Measurements from ENCODE around the gene SPACDR. TPM values are rescaled to one million over a fixed set of nuclear protein-coding genes. Genes with fewer than 3 reads are reported as not detected.
A peak's percentile ranks its signal among the peaks of the same experiment; 100 is the strongest.

SPACDR gene
- total and polyA plus RNA-seq, 9 of the 15 experiments (the other 6 are each of a cell fraction or from before 2014, with no cell fraction given) = 0.07 to 0.55 (median 0.14) TPM; not detected in 1

- TF ChIP-seq ID3 (CRISPR knock-in tag; IDR thresholded peaks at IDR 0.05) = no peak
- no peak; the same call in 1 of the 2 replicates for TF ChIP-seq ID3 (tag; IDR thresholded peaks at IDR 0.05)
- TF ChIP-seq LARP7 (IDR thresholded peaks at IDR 0.05) = no peak
- TF ChIP-seq NFIC (IDR thresholded peaks at IDR 0.05) = no peak
- no peak for TF ChIP-seq ZNF445 (CRISPR knock-in tag; IDR thresholded peaks at IDR 0.05; ENCODE audit: low read depth)
- TF ChIP-seq, protein P1, sequence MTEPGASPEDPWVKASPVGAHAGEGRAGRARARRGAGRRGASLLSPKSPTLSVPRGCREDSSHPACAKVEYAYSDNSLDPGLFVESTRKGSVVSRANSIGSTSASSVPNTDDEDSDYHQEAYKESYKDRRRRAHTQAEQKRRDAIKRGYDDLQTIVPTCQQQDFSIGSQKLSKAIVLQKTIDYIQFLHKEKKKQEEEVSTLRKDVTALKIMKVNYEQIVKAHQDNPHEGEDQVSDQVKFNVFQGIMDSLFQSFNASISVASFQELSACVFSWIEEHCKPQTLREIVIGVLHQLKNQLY (CRISPR knock-in tag; conservative IDR thresholded peaks at IDR 0.05) = no peak
- TF ChIP-seq ZNF76 (CRISPR knock-in tag; IDR thresholded peaks at IDR 0.05; ENCODE audit: borderline replicate concordance) = 0 out of 2 replicates have a peak, but pooled peaks have one; percentile 25
- no peak for TF ChIP-seq NCOA2 (IDR thresholded peaks at IDR 0.05; ENCODE audit: partially characterized antibody in 2 of 2)
- TF ChIP-seq THAP7 (CRISPR knock-in tag; IDR thresholded peaks at IDR 0.05) = no peak
- no peak for TF ChIP-seq FOXA3 (CRISPR knock-in tag; conservative IDR thresholded peaks at IDR 0.05 in 1 of 2, IDR thresholded peaks at IDR 0.05 in 1 of 2)
- TF ChIP-seq ZNF507 (tag; conservative IDR thresholded peaks at IDR 0.05) = no peak
- no peak for TF ChIP-seq NFATC3 (IDR thresholded peaks at IDR 0.05)
- no peak for TF ChIP-seq JUN (IDR thresholded peaks at IDR 0.05; ENCODE audit: borderline replicate concordance, low read depth, low read length)
- TF ChIP-seq JUN (CRISPR knock-in tag; IDR thresholded peaks at IDR 0.05; ENCODE audit: borderline replicate concordance) = no peak
- no peak for TF ChIP-seq HNRNPL (IDR thresholded peaks at IDR 0.05; ENCODE audit: low read depth, low read length)
- no peak for TF ChIP-seq POLR2AphosphoS2 (IDR thresholded peaks at IDR 0.05; ENCODE audit: low read length)
- no peak for TF ChIP-seq HSF4 (CRISPR knock-in tag; IDR thresholded peaks at IDR 0.05; ENCODE audit: borderline replicate concordance)
- TF ChIP-seq YY1 (IDR thresholded peaks at IDR 0.05; ENCODE audit: borderline replicate concordance in 1 of 3, control insufficient read depth in 1 of 3, extremely low read depth in 1 of 3, insufficient read depth in 3 of 3, insufficient read length in 1 of 3, insufficient replicate concordance in 2 of 3, low read depth in 1 of 3, low read length in 2 of 3) = no peak
- TF ChIP-seq NBN (IDR thresholded peaks at IDR 0.05; ENCODE audit: low read depth) = no peak
- TF ChIP-seq ZNF592 (IDR thresholded peaks at IDR 0.05) = no peak
These were observed 36.3 kb downstream of the SPACDR start (continued) for GRCh38 chr7:100427762-100428198.

Data from K562 (cell line).